Measurements from ENCODE around the gene KCNIP4. TPM values are rescaled to one million over a fixed set of nuclear protein-coding genes. Genes with fewer than 3 reads are reported as not detected.

Gene KCNIP4
- total and polyA plus RNA-seq, 12 donors = 0.15 TPM; not detected in 11

- Histone ChIP-seq H3K4me3 (no peak overlapping the region), H3K4me1 (no peaks in the 10 kb centered on the region), H3K36me3 (no peaks in the 10 kb centered on the region), H3K9me3 (peaks cover 0 to 6% (median 0%) of the 10 kb centered on the region in 11 donors), H3K27ac (no peak overlapping the region), H3K27me3 (no peaks in the 10 kb centered on the region)
- no peak for TF ChIP-seq CTCF (IDR thresholded peaks at IDR 0.05)
- ATAC-seq (no peak), DNase-seq (no peak)
- intact Hi-C loops (cut with DNase I) = no loop called here
- WGBS, 2 donors = 74 to 80% methylated on average over 4 of the region's 4 CpGs
Measured at GRCh38 chr4:21248331-21248730, 700.2 kb downstream of the KCNIP4 start.

GRCh38 chr4:21242163-21242562 is 706.4 kb downstream of the KCNIP4 start:
- Histone ChIP-seq H3K9me3 (peaks cover 0 to 3% (median 0%) of the 10 kb centered on the region in 11 donors), H3K4me3 (no peak overlapping the region), H3K36me3 (no peaks in the 10 kb centered on the region), H3K27ac (no peak overlapping the region), H3K4me1 (no peaks in the 10 kb centered on the region), H3K27me3 (no peaks in the 10 kb centered on the region)
- no peak for ATAC-seq
- intact Hi-C loops (cut with DNase I) = no loop called here
- 86 to 89% methylated on average over 2 of the region's 2 CpGs for WGBS, 2 donors
- no peak for DNase-seq
- no peak for TF ChIP-seq CTCF (IDR thresholded peaks at IDR 0.05)

- WGBS, 2 donors = 56 to 58% methylated on average over 2 of the region's 2 CpGs
- H3K36me3 ChIP-seq = no peaks in the 10 kb centered on the region
- H3K4me1 ChIP-seq = no peaks in the 10 kb centered on the region
- DNase-seq (no peak), ATAC-seq (no peak)
- no peak overlapping the region for H3K4me3 ChIP-seq
- H3K9me3 ChIP-seq = peaks cover 0 to 21% (median 0%) of the 10 kb centered on the region in 11 donors
- intact Hi-C loops (cut with DNase I) = no loop called here
- H3K27ac ChIP-seq = no peak overlapping the region
- TF ChIP-seq CTCF (IDR thresholded peaks at IDR 0.05) = no peak
- no peaks in the 10 kb centered on the region for H3K27me3 ChIP-seq
Measured at GRCh38 chr4:21226637-21227538, 721.7 kb downstream of the KCNIP4 start.

GRCh38 chr4:21211846-21212245 is 736.7 kb downstream of the KCNIP4 start:
- Histone ChIP-seq H3K4me1 (no peaks in the 10 kb centered on the region), H3K4me3 (no peak overlapping the region), H3K27me3 (no peaks in the 10 kb centered on the region), H3K9me3 (no peaks in the 10 kb centered on the region), H3K36me3 (no peaks in the 10 kb centered on the region), H3K27ac (no peak overlapping the region)
- intact Hi-C loops (cut with DNase I) = no loop called here
- ATAC-seq (no peak), DNase-seq (no peak)
- no peak for TF ChIP-seq CTCF (IDR thresholded peaks at IDR 0.05)

Measured in heart right ventricle (tissue), 16 donors.